NB4 (cell line): ENCODE results near the gene KIAA1210.
A peak's percentile ranks its signal among the peaks of the same experiment; 100 is the strongest.

ENCODE experiments used
- DNase-seq: peaks from one replicate; pipeline ENCODE4 v3.0.0; 2010; ENCODE audit warnings: low read depth
- H3K4me3 ChIP-seq: one replicate; pipeline ENCODE4 v1.5.1; 2011; ENCODE audit warnings: mild to moderate bottlenecking, low read depth, low read length, moderate library complexity
- CTCF ChIP-seq: IDR thresholded peaks from one replicate; pipeline ENCODE4 v1.5.1; 2012; ENCODE audit warnings: low read depth, low read length
- MAX ChIP-seq: IDR thresholded peaks from 2 replicates; pipeline ENCODE4 v1.6.1; 2011; ENCODE audit warnings: low read depth, low read length
- MYC ChIP-seq: IDR thresholded peaks from 2 replicates; pipeline ENCODE4 v1.6.1; 2011; ENCODE audit warnings: low read depth, low read length
- POLR2A ChIP-seq: IDR thresholded peaks from 2 replicates; pipeline ENCODE4 v1.6.1; 2011; ENCODE audit warnings: mild to moderate bottlenecking; ENCODE audit not compliant: insufficient read length; ENCODE audit errors: extremely low read depth

KIAA1210 gene

GRCh38 chrX:119134466-119134865 is 6.9 kb upstream of the KIAA1210 start:
- TF ChIP-seq POLR2A (no peak), MAX (no peak), CTCF (no peak)
- no peak for DNase-seq
- no peak overlapping the region for H3K4me3 ChIP-seq

- no peak for TF ChIP-seq POLR2A
- TF ChIP-seq MYC = no peak
- TF ChIP-seq CTCF = no peak
- no peak for TF ChIP-seq MAX
- peak; percentile 71 for DNase-seq
- H3K4me3 ChIP-seq = no peak overlapping the region
These were observed 5.3 kb upstream of the KIAA1210 start for GRCh38 chrX:119132961-119133360.

- DNase-seq = no peak
- TF ChIP-seq POLR2A (no peak), MAX (no peak), CTCF (no peak), MYC (no peak)
These were observed 4.7 kb upstream of the KIAA1210 start for GRCh38 chrX:119132316-119132715.

GRCh38 chrX:119130911-119131310 is 3.3 kb upstream of the KIAA1210 start:
- no peak overlapping the region for H3K4me3 ChIP-seq
- TF ChIP-seq MYC (no peak), POLR2A (no peak), MAX (no peak), CTCF (no peak)
- no peak for DNase-seq

More at GRCh38 chrX:119132316-119132715, 4.7 kb upstream of the KIAA1210 start:
- no peak overlapping the region for H3K4me3 ChIP-seq

- no peak for DNase-seq
- TF ChIP-seq POLR2A = no peak
- no peak for TF ChIP-seq CTCF
These were observed 6.3 kb downstream of the KIAA1210 start for GRCh38 chrX:119121341-119121740.

GRCh38 chrX:119118780-119119395 is 8.7 kb downstream of the KIAA1210 start:
- DNase-seq = peak; percentile 61
- TF ChIP-seq MYC = no peak
- no peak for TF ChIP-seq POLR2A
- no peak for TF ChIP-seq MAX
- peak; percentile 74 for TF ChIP-seq CTCF
- H3K4me3 ChIP-seq = no peak overlapping the region

More at GRCh38 chrX:119121341-119121740, 6.3 kb downstream of the KIAA1210 start:
- no peak overlapping the region for H3K4me3 ChIP-seq
